Mucosa of rectum (tissue), 2 donors: ENCODE measurements around the gene PI16.

Source experiments
- H3K27ac ChIP-seq, 2 donors: one replicate each; pipeline ENCODE4 v1.7.0; 2013; ENCODE audit warnings: inconsistent platforms in 2 of 2, low read depth in 2 of 2, low read length in 2 of 2
- H3K27me3 ChIP-seq, 2 donors: one replicate each; pipeline ENCODE4 v1.7.0; 2013; ENCODE audit warnings: low read length in 2 of 2; ENCODE audit not compliant: control insufficient read depth in 2 of 2, insufficient read depth in 2 of 2
- H3K36me3 ChIP-seq, 2 donors: one replicate each; pipeline ENCODE4 v1.7.0; 2013; ENCODE audit warnings: low read length in 2 of 2; ENCODE audit not compliant: control insufficient read depth in 2 of 2, insufficient read depth in 2 of 2
- H3K4me1 ChIP-seq, 2 donors: one replicate each; pipeline ENCODE4 v1.7.0; 2013; ENCODE audit warnings: low read length in 2 of 2, mild to moderate bottlenecking in 1 of 2; ENCODE audit not compliant: control insufficient read depth in 2 of 2, insufficient read depth in 2 of 2
- H3K4me3 ChIP-seq, 2 donors: one replicate each; pipeline ENCODE4 v1.7.0; 2013; ENCODE audit warnings: low read length in 2 of 2
- H3K9ac ChIP-seq, 2 donors: one replicate each; pipeline ENCODE4 v1.7.0; 2013; ENCODE audit warnings: low read length in 2 of 2, low read depth in 1 of 2, mild to moderate bottlenecking in 1 of 2
- H3K9me3 ChIP-seq, 2 donors: one replicate each; pipeline ENCODE4 v1.7.0; 2013; ENCODE audit warnings: low read length in 2 of 2; ENCODE audit not compliant: control insufficient read depth in 2 of 2
- donor health status: healthy.
- donor health status: Normal muscosa, but diverticular disease.

The PI16 gene

DNA sequence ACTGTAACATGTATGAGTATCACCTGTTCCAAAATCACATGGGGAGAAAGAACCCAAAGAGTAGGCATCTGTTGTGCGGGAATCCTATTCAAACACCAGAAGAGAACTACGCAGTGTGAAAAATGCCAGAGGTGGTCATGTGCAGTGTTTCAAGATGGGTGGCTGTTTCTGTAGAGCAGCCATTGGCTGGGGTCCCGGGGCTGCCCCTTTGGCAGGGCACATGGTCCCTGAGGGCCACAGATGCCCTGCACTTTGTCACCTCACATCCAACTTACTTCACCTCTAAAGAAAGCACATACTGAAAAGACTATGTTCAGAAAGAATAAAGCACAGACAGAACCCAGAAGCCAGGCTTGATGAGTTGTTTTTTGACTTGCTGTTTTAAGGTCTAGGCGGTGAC lies 19.1 kb downstream of the PI16 start:
- Histone ChIP-seq H3K4me3 (no peak overlapping the region), H3K4me1 (no peaks in the 10 kb centered on the region), H3K9me3 (no peaks in the 10 kb centered on the region), H3K27ac (no peak overlapping the region), H3K9ac (no peak overlapping the region), H3K36me3 (peaks cover 97 to 98% of the 10 kb centered on the region in 2 donors), H3K27me3 (no peaks in the 10 kb centered on the region)

DNA sequence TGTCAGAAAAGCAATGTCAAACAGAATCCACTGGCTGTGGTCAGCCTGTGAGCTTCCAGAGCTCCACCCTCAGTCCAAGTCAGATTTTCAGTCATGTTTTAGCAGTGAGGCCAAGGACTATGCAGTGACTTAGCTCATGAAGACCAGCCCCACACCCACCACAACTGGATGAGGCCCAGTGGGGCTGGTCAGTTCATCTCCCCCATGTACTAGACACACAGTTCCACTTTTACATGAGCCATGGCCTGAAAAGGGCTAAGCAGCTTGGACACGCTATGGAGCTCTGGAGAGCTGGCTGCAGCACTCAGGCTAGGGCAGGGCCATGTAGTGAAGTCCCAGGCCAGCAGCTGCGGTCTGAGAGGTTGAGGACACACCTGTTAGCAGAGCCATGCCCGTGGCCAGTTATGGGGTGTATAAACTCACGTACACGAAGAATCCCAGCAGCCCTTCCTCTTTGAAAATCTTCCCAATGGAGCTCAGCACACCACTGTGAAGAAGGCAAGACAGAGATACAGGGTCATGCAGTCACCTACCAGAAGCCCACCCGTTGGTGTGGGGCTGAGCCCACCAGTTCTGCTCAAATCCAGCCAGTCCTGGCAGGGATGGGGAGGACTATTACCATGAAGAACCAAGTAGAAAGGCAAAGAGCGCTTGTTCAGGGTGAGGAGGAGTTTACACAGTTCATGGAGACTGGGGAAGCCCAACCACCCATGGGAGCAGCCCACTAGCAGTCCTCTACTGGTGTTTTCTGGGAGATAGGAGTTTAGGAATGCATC lies 20.9 kb downstream of the PI16 start:
- Histone ChIP-seq H3K27ac (no peak overlapping the region), H3K9ac (no peak overlapping the region), H3K27me3 (no peaks in the 10 kb centered on the region), H3K9me3 (no peaks in the 10 kb centered on the region), H3K36me3 (peaks cover 83 to 84% of the 10 kb centered on the region in 2 donors), H3K4me1 (peaks cover 0 to 2% of the 10 kb centered on the region in 2 donors), H3K4me3 (no peak overlapping the region)

DNA sequence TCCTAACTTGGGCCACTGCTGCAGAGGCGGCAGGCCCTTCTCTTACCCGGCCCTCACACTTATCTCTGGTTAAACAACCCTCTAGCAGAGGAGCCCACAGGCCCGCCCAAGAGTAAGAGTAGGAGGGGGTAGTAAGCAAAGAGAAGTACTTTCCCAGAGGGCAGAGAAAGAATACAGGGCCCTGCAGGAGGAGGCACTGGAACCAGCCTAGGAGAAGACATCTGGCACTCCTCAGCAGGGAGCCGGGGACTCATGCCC lies 21.4 kb downstream of the PI16 start:
- Histone ChIP-seq H3K27me3 (no peaks in the 10 kb centered on the region), H3K27ac (no peak overlapping the region), H3K4me1 (peaks cover 2% of the 10 kb centered on the region in 2 donors), H3K9me3 (no peaks in the 10 kb centered on the region), H3K4me3 (no peak overlapping the region), H3K36me3 (peaks cover 82 to 84% of the 10 kb centered on the region in 2 donors), H3K9ac (no peak overlapping the region)

DNA sequence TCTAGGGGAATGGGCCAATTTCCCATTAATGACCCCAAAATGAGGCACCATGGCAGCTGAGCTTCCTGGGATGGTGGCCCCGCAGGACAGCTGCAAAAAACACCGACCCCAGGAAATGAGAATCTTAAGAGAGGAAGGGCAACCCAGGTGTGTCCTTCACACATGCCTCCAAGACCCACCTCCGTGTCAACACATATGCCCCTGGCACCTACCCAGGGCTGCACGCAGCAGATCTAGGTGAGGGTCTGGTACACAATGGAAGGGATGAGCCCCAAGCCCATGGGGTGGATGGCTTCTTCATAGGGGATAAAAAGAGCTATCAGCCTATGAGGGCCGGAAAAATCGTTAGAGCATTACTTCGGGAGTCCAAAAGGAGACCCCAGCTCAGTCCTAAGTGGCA lies 22.0 kb downstream of the PI16 start:
- Histone ChIP-seq H3K27ac (no peak overlapping the region), H3K4me1 (peaks cover 2 to 3% of the 10 kb centered on the region in 2 donors), H3K4me3 (no peak overlapping the region), H3K27me3 (no peaks in the 10 kb centered on the region), H3K9me3 (no peaks in the 10 kb centered on the region), H3K36me3 (peaks cover 80 to 81% of the 10 kb centered on the region in 2 donors), H3K9ac (no peak overlapping the region)

DNA sequence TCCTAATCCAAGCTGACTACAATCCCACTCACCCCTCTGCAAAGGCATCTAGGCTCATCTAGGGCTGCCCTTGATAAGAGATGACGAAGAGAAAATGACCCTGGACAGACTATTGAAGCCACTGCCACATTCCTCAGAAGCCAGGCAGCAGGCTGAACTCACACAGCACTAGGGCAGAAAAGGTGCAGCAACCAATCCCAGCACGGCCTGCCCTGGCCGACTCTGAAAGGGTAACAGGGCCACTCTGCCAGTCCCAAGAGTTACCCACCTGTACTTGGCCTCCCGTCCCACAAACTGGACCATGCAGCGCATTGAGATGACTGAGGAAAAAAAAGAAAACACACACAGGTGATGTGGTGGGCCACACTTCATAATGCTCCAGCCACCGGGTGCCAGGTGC lies 22.4 kb downstream of the PI16 start:
- Histone ChIP-seq H3K27ac (no peak overlapping the region), H3K4me1 (peaks cover 2 to 3% of the 10 kb centered on the region in 2 donors), H3K9me3 (no peaks in the 10 kb centered on the region), H3K36me3 (peaks cover 76 to 77% of the 10 kb centered on the region in 2 donors), H3K9ac (no peak overlapping the region), H3K4me3 (no peak overlapping the region), H3K27me3 (no peaks in the 10 kb centered on the region)

DNA sequence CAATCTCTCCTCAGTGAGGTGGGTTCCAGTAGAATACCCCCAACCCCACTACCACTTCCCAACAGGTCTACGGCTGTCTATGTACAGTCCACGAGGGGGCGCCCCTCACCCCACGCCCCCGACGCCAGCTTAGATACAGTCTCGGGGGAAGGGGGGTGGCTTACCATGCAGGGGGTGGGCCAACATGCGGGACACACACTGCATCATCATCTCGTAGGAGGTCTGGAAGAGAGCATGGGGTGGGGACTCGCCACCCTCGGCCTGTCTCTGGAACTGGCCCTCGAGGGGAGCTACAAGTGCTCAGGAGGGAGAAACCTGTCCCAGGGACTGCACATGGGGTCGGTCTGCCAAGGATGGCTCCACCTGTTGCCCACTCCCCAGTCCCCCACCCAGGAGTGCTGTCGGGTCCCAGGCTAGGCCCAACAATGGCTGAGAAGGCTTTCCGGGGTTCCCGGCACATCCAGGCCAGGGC lies 23.0 kb downstream of the PI16 start:
- Histone ChIP-seq H3K4me3 (no peak overlapping the region), H3K27ac (no peak overlapping the region), H3K9me3 (no peaks in the 10 kb centered on the region), H3K9ac (no peak overlapping the region), H3K27me3 (no peaks in the 10 kb centered on the region), H3K4me1 (peaks cover 2 to 3% of the 10 kb centered on the region in 2 donors), H3K36me3 (peaks cover 70 to 71% of the 10 kb centered on the region in 2 donors)

DNA sequence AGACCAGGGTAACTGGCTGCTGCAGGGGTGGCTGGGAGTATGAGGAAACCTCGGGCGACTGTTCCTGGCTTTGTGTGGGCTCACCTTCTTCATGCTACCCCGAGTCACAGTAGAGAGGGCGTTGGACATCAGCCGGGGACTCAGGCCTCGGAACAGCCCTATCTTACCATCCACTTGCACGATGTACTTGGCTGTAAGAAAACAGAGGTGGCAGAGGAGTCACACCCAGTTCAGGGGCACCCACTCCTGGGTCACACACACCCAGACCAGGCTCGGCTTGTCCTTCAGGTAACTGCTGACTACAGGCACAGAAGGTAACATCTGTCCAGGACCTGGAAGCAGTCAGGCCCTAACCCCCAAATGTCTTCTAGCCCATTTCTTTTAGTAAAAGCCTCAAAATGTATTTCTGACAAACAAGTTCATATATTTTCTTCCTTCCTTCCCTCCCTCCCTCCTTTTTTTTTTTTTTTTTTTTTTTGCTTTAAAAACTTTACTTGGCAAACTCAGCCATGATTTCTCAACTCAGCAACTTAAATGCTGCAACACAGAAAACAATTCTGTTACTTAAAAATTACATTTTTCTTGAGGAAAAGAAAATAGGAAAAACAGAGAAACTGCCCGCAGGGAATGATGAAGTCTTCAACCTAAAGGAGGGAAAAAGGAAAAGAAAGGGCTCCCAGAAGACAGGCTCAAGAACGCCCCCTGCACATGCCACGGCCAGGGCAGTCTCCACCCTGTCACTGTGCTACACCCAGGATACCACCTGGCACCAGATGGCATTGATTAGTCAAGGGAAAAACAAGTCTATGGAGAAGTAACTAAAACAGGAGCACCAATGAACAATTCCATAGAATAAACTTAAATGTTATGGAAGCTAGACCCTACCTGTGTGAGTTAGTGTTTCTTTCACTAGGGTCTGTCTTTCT lies 24.1 kb downstream of the PI16 start:
- H3K9ac ChIP-seq, result no peak overlapping the region
- no peak overlapping the region for H3K27ac ChIP-seq
- no peak overlapping the region for H3K4me3 ChIP-seq
- H3K4me1 ChIP-seq, result peaks cover 2 to 3% of the 10 kb centered on the region in 2 donors
- no peaks in the 10 kb centered on the region for H3K27me3 ChIP-seq
- no peaks in the 10 kb centered on the region for H3K9me3 ChIP-seq
- H3K36me3 ChIP-seq, result peaks cover 59 to 60% of the 10 kb centered on the region in 2 donors

DNA sequence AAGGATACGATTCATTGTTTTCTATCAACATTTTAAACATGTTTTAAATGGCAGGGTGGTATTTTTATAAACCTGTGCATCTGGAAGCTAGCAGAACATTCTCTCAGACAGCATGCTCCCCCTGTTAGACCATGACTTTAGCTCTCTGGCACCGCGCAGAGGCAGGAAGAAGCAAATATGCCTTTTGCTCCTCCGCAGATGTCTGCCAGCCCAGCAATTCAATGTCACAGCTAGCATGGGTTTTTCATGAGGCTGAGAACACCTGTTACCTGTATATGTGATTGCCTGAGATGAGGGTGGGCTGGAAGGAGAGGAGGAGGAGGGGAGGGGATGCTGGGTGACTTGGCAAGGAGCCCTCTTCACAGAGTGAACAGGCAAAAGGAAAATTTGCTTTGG lies 24.8 kb downstream of the PI16 start:
- H3K27me3 ChIP-seq, result no peaks in the 10 kb centered on the region
- H3K9ac ChIP-seq, result no peak overlapping the region
- peaks cover 53% of the 10 kb centered on the region in 2 donors for H3K36me3 ChIP-seq
- H3K9me3 ChIP-seq, result no peaks in the 10 kb centered on the region
- H3K4me3 ChIP-seq, result no peak overlapping the region
- peaks cover 8 to 10% of the 10 kb centered on the region in 2 donors for H3K4me1 ChIP-seq
- H3K27ac ChIP-seq, result no peak overlapping the region

DNA sequence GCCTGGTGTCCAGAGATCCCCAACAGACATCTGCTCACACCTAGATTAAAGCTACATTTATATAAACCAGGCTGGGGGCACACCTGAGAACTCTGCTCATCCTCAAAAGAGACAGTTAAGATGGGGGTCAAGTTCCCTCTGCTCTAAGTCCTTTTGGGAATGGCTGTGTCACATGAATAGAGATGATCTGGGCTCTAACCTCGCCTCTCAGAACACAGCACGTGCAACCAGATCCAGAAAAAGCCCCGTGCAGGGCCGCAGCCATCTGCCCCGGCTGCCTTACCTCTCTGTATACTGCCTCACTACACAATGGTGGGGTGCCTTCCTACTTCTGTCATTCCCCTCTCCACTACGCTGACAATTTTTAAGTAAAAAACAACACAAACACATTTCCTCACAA lies 25.6 kb downstream of the PI16 start:
- no peaks in the 10 kb centered on the region for H3K27me3 ChIP-seq
- no peak overlapping the region for H3K9ac ChIP-seq
- H3K4me1 ChIP-seq, result peaks cover 15 to 16% of the 10 kb centered on the region in 2 donors
- H3K4me3 ChIP-seq, result no peak overlapping the region
- H3K36me3 ChIP-seq, result peaks cover 45 to 46% of the 10 kb centered on the region in 2 donors
- H3K27ac ChIP-seq, result no peak overlapping the region
- no peaks in the 10 kb centered on the region for H3K9me3 ChIP-seq
